HEK293 (cell line): ENCODE data around the gene VAV2.

Source experiments
- CTCF ChIA-PET: fragments of 350-600 bp; formaldehyde crosslinking; extraction: SDS; loops from one replicate; lab custom pipeline; 2021; ENCODE audit warnings: antibody characterized with exemption; lab: Yijun Ruan, JAX
- POLR2A ChIA-PET: fragments of 300-600 bp; formaldehyde crosslinking; extraction: SDS; loops from one replicate; lab custom pipeline; 2020; ENCODE audit warnings: antibody characterized with exemption, inconsistent platforms; lab: Yijun Ruan, JAX
- H3K27ac ChIP-seq: fragments of 200-500 bp; sonication (Bioruptor generic); 2 replicates; pipeline ENCODE4 v1.5.1; 2014; ENCODE audit warnings: low read depth, low read length, control low read depth, inconsistent platforms; ENCODE audit errors: extremely low read depth
- H3K36me3 ChIP-seq, 2 experiments: fragments of 200-500 bp in 1 of 2; sonication (Bioruptor generic) in 1 of 2; 1 replicate in 1 of 2; 2 replicates in 1 of 2; pipeline ENCODE4 v1.5.1; 2014 to 2017; ENCODE audit warnings: inconsistent platforms in 2 of 2, low read length in 2 of 2; ENCODE audit not compliant: control insufficient read depth in 2 of 2, insufficient read depth in 1 of 2
- H3K4me1 ChIP-seq: fragments of 200-500 bp; sonication (Bioruptor generic); 2 replicates; pipeline ENCODE4 v1.5.1; 2014; ENCODE audit warnings: mild to moderate bottlenecking, low read length, inconsistent platforms; ENCODE audit not compliant: control insufficient read depth, insufficient read depth
- H3K4me3 ChIP-seq: 2 replicates; pipeline ENCODE4 v1.5.1; 2011; ENCODE audit warnings: low read depth, mild to moderate bottlenecking, control low read depth, low read length, moderate library complexity
- H3K9me3 ChIP-seq: fragments of 200-500 bp; sonication (Bioruptor generic); 2 replicates; pipeline ENCODE4 v1.5.1; 2014; ENCODE audit warnings: low read depth, low read length, inconsistent platforms; ENCODE audit not compliant: control insufficient read depth, insufficient read depth
- GLIS2 ChIP-seq: fragments of 450-650 bp; formaldehyde crosslinking; IDR thresholded peaks from 2 replicates; pipeline ENCODE4 v1.5.1; 2016; ENCODE audit warnings: missing biosample characterization, missing genetic modification characterization
- KLF16 ChIP-seq: fragments of 450-650 bp; formaldehyde crosslinking; IDR thresholded peaks from 2 replicates; pipeline ENCODE4 v1.5.1; 2017; ENCODE audit warnings: missing biosample characterization, missing genetic modification characterization
- ZNF174 ChIP-seq: fragments of 450-650 bp; formaldehyde crosslinking; IDR thresholded peaks from 2 replicates; pipeline ENCODE4 v1.5.0; 2017; ENCODE audit warnings: missing biosample characterization, mild to moderate bottlenecking, missing genetic modification characterization
- ZNF274 ChIP-seq, 2 experiments: fragments of 200-500 bp in 1 of 2; fragments of 450-650 bp in 1 of 2; sonication (Bioruptor generic) in 1 of 2; formaldehyde crosslinking in 1 of 2; IDR thresholded peaks; 2 replicates each; pipeline versions ENCODE4 v1.5.1 to v1.6.1; 2014 to 2016; ENCODE audit warnings: borderline replicate concordance in 1 of 2, inconsistent platforms in 1 of 2, low read length in 1 of 2, missing biosample characterization in 1 of 2, missing genetic modification characterization in 1 of 2
- ZNF366 ChIP-seq: fragments of 450-650 bp; formaldehyde crosslinking; conservative IDR thresholded peaks from 2 replicates; pipeline ENCODE4 v1.5.1; 2016; ENCODE audit warnings: missing biosample characterization, missing genetic modification characterization
- ZNF544 ChIP-seq: fragments of 450-650 bp; formaldehyde crosslinking; IDR thresholded peaks from 2 replicates; pipeline ENCODE4 v1.5.0; 2017; ENCODE audit warnings: missing biosample characterization, missing genetic modification characterization
- ZNF585B ChIP-seq: fragments of 450-650 bp; formaldehyde crosslinking; IDR thresholded peaks from 2 replicates; pipeline ENCODE4 v1.5.1; 2016; ENCODE audit warnings: missing biosample characterization, missing genetic modification characterization
- ZNF677 ChIP-seq: fragments of 450-650 bp; IDR thresholded peaks from 2 replicates; pipeline ENCODE4 v1.5.0; 2018; ENCODE audit warnings: missing biosample characterization, mild to moderate bottlenecking, missing genetic modification characterization, moderate library complexity
- ZNF768 ChIP-seq: fragments of 450-650 bp; formaldehyde crosslinking; IDR thresholded peaks from 2 replicates; pipeline ENCODE4 v1.5.1; 2018; ENCODE audit warnings: missing biosample characterization, mild to moderate bottlenecking, missing genetic modification characterization
- ZXDB ChIP-seq: fragments of 450-650 bp; formaldehyde crosslinking; IDR thresholded peaks from 2 replicates; pipeline ENCODE4 v1.5.1; 2016; ENCODE audit warnings: missing biosample characterization, missing genetic modification characterization
- TF ChIP-seq, protein P1 (sequence below): fragments of 450-650 bp; formaldehyde crosslinking; conservative IDR thresholded peaks from 2 replicates; pipeline ENCODE4 v1.5.1; 2016; ENCODE audit warnings: low read depth, missing biosample characterization, missing genetic modification characterization
- TF ChIP-seq, protein P2 (sequence below): fragments of 450-650 bp; formaldehyde crosslinking; IDR thresholded peaks from 2 replicates; pipeline ENCODE4 v1.5.1; 2016; ENCODE audit warnings: missing biosample characterization, missing genetic modification characterization
- TF ChIP-seq, protein P3 (sequence below): fragments of 450-650 bp; formaldehyde crosslinking; IDR thresholded peaks from 2 replicates; pipeline ENCODE4 v1.5.1; 2016; ENCODE audit warnings: missing biosample characterization, missing genetic modification characterization
- TF ChIP-seq, protein P4 (sequence below): fragments of 450-650 bp; formaldehyde crosslinking; IDR thresholded peaks from 2 replicates; pipeline ENCODE4 v1.5.1; 2016; ENCODE audit warnings: missing biosample characterization, missing genetic modification characterization
- TF ChIP-seq, protein P5 (sequence below): sonication (generic); formaldehyde crosslinking; IDR thresholded peaks from 2 replicates; pipeline ENCODE4 v1.8.1; 2022; ENCODE audit warnings: mild to moderate bottlenecking, moderate library complexity, missing genetic modification reagents

VAV2 gene

DNA sequence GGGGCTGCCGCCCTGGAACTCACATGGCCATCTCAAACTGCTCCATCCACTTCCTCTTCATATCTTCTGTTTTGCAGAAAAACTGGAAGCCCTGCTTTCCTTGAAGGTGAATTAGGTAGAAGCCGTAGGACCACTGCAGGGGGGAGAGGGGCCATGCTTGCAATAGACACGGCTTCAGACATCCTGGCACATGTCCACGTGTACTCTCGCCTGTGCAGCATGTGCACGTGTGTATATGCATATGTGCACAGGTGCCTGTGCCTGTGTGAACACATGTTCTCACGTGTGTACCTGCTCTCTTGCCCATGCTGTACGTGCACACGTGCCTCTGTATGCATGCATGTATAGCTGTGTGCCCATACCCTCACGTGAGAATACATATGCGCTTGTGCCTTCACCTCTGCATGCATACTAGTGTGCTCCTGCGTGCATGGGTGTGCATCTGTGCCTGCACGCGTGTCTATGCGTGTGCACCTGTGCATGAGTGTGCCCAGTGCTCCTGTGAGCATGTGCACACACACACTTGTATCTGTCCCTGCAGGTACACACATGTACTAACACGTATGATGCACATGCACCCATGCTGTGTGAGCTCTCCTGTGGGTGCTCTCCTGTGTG lies 206.3 kb downstream of the VAV2 start:
- no peak overlapping the region for H3K27ac ChIP-seq
- no peak overlapping the region for H3K4me3 ChIP-seq
- H3K36me3 ChIP-seq, result peaks cover 0 to 18% of the 10 kb centered on the region in 2 experiments; a peak in 1 of 3 replicates
- no peaks in the 10 kb centered on the region for H3K9me3 ChIP-seq
- TF ChIP-seq, protein P1, sequence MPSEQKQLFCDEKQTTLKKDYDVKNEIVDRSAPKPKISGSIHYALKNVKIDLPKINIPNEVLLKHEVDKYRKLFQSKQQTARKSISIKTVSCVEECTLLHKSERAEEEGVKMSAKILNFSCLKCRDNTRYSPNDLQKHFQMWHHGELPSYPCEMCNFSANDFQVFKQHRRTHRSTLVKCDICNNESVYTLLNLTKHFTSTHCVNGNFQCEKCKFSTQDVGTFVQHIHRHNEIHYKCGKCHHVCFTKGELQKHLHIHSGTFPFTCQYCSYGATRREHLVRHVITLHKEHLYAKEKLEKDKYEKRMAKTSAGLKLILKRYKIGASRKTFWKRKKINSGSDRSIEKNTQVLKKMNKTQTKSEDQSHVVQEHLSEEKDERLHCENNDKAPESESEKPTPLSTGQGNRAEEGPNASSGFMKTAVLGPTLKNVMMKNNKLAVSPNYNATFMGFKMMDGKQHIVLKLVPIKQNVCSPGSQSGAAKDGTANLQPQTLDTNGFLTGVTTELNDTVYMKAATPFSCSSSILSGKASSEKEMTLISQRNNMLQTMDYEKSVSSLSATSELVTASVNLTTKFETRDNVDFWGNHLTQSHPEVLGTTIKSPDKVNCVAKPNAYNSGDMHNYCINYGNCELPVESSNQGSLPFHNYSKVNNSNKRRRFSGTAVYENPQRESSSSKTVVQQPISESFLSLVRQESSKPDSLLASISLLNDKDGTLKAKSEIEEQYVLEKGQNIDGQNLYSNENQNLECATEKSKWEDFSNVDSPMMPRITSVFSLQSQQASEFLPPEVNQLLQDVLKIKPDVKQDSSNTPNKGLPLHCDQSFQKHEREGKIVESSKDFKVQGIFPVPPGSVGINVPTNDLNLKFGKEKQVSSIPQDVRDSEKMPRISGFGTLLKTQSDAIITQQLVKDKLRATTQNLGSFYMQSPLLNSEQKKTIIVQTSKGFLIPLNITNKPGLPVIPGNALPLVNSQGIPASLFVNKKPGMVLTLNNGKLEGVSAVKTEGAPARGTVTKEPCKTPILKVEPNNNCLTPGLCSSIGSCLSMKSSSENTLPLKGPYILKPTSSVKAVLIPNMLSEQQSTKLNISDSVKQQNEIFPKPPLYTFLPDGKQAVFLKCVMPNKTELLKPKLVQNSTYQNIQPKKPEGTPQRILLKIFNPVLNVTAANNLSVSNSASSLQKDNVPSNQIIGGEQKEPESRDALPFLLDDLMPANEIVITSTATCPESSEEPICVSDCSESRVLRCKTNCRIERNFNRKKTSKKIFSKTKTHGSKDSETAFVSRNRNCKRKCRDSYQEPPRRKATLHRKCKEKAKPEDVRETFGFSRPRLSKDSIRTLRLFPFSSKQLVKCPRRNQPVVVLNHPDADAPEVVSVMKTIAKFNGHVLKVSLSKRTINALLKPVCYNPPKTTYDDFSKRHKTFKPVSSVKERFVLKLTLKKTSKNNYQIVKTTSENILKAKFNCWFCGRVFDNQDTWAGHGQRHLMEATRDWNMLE (tag by site-specific recombination), result no peak
- TF ChIP-seq ZNF768 (tag by site-specific recombination) (no peak), KLF16 (tag by site-specific recombination) (no peak), ZXDB (tag by site-specific recombination) (no peak), ZNF585B (tag by site-specific recombination) (no peak), ZNF544 (tag by site-specific recombination) (no peak), ZNF366 (tag by site-specific recombination) (no peak), ZNF174 (tag by site-specific recombination) (no peak), ZNF274 (IDR thresholded peaks at IDR 0.05; ENCODE audit: low read length) (no peak), ZNF274 (tag by site-specific recombination; IDR thresholded peaks at IDR 0.05; ENCODE audit: borderline replicate concordance) (no peak), ZNF677 (tag by site-specific recombination) (no peak), GLIS2 (no peak)
- TF ChIP-seq, protein P2, sequence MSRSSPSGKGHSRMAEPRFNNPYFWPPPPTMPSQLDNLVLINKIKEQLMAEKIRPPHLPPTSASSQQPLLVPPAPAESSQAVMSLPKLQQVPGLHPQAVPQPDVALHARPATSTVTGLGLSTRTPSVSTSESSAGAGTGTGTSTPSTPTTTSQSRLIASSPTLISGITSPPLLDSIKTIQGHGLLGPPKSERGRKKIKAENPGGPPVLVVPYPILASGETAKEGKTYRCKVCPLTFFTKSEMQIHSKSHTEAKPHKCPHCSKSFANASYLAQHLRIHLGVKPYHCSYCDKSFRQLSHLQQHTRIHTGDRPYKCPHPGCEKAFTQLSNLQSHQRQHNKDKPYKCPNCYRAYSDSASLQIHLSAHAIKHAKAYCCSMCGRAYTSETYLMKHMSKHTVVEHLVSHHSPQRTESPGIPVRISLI (tag by site-specific recombination), result no peak
- TF ChIP-seq, protein P3, sequence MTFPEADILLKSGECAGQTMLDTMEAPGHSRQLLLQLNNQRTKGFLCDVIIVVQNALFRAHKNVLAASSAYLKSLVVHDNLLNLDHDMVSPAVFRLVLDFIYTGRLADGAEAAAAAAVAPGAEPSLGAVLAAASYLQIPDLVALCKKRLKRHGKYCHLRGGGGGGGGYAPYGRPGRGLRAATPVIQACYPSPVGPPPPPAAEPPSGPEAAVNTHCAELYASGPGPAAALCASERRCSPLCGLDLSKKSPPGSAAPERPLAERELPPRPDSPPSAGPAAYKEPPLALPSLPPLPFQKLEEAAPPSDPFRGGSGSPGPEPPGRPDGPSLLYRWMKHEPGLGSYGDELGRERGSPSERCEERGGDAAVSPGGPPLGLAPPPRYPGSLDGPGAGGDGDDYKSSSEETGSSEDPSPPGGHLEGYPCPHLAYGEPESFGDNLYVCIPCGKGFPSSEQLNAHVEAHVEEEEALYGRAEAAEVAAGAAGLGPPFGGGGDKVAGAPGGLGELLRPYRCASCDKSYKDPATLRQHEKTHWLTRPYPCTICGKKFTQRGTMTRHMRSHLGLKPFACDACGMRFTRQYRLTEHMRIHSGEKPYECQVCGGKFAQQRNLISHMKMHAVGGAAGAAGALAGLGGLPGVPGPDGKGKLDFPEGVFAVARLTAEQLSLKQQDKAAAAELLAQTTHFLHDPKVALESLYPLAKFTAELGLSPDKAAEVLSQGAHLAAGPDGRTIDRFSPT (tag by site-specific recombination), result no peak
- TF ChIP-seq, protein P4, sequence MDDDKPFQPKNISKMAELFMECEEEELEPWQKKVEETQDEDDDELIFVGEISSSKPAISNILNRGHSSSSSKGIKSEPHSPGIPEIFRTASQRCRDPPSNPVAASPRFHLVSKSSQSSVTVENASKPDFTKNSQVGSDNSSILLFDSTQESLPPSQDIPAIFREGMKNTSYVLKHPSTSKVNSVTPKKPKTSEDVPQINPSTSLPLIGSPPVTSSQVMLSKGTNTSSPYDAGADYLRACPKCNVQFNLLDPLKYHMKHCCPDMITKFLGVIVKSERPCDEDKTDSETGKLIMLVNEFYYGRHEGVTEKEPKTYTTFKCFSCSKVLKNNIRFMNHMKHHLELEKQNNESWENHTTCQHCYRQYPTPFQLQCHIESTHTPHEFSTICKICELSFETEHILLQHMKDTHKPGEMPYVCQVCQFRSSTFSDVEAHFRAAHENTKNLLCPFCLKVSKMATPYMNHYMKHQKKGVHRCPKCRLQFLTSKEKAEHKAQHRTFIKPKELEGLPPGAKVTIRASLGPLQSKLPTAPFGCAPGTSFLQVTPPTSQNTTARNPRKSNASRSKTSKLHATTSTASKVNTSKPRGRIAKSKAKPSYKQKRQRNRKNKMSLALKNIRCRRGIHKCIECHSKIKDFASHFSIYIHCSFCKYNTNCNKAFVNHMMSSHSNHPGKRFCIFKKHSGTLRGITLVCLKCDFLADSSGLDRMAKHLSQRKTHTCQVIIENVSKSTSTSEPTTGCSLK, result no peak
- TF ChIP-seq, protein P5, sequence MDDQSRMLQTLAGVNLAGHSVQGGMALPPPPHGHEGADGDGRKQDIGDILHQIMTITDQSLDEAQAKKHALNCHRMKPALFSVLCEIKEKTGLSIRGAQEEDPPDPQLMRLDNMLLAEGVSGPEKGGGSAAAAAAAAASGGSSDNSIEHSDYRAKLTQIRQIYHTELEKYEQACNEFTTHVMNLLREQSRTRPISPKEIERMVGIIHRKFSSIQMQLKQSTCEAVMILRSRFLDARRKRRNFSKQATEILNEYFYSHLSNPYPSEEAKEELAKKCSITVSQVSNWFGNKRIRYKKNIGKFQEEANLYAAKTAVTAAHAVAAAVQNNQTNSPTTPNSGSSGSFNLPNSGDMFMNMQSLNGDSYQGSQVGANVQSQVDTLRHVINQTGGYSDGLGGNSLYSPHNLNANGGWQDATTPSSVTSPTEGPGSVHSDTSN (CRISPR knock-in tag), result no peak
- POLR2A ChIA-PET, result no interaction called here
- no peaks in the 10 kb centered on the region for H3K4me1 ChIP-seq
- CTCF ChIA-PET, result interaction anchor here (0.9 kb wide), 1 partner anchor 71 kb away, joined by 4 read pairs; no protein-coding TSS in a partner anchor
